Skeletal muscle tissue (tissue), 4 donors: ENCODE data around the gene DEDD. TPM values are rescaled to one million over a fixed set of nuclear protein-coding genes. Genes with fewer than 3 reads are reported as not detected.

Experiments used
- H3K27ac ChIP-seq: one replicate; pipeline ENCODE4 v1.7.0; 2013; ENCODE audit warnings: mild to moderate bottlenecking, low read depth, low read length, inconsistent platforms
- H3K27me3 ChIP-seq, 3 donors: one replicate each; pipeline ENCODE4 v1.7.0; 2013; ENCODE audit warnings: low read length in 3 of 3; ENCODE audit not compliant: control insufficient read depth in 3 of 3, insufficient read depth in 3 of 3
- H3K36me3 ChIP-seq, 3 donors: one replicate each; pipeline ENCODE4 v1.7.0; 2013; ENCODE audit warnings: low read length in 3 of 3; ENCODE audit not compliant: control insufficient read depth in 3 of 3, insufficient read depth in 3 of 3
- H3K4me1 ChIP-seq, 3 donors: one replicate each; pipeline ENCODE4 v1.7.0; 2013; ENCODE audit warnings: low read length in 3 of 3, mild to moderate bottlenecking in 3 of 3; ENCODE audit not compliant: control insufficient read depth in 3 of 3, insufficient read depth in 3 of 3
- H3K4me3 ChIP-seq, 3 donors: one replicate each; pipeline ENCODE4 v1.7.0; 2013; ENCODE audit warnings: low read length in 3 of 3
- H3K9ac ChIP-seq, 3 donors: one replicate each; pipeline ENCODE4 v1.7.0; 2013; ENCODE audit warnings: low read length in 3 of 3, mild to moderate bottlenecking in 3 of 3, moderate library complexity in 2 of 3, low read depth in 1 of 3
- H3K9me3 ChIP-seq, 3 donors: one replicate each; pipeline ENCODE4 v1.7.0; 2013; ENCODE audit warnings: low read length in 3 of 3; ENCODE audit not compliant: control insufficient read depth in 3 of 3
- total RNA-seq: library from RNA; depleted of rRNA; stranded (reverse); fragments of >200 nt; gene quantifications from one replicate; pipeline ENCODE4 v1.2.3, GENCODE V29; 2014
- donor health status: Osteomylitis.

The DEDD gene
- total RNA-seq, 1 donor from 2014 or later = 19.8 TPM

GRCh38 chr1:161082483-161082882 is 50.0 kb downstream of the DEDD start:
- Histone ChIP-seq H3K9ac (no peak overlapping the region), H3K27me3 (peaks cover 2 to 10% (median 3%) of the 10 kb centered on the region in 3 donors), H3K27ac (peak overlapping the region; percentile 30), H3K4me3 (no peak overlapping the region), H3K4me1 (peaks cover 0 to 8% (median 4%) of the 10 kb centered on the region in 3 donors), H3K9me3 (no peaks in the 10 kb centered on the region), H3K36me3 (no peaks in the 10 kb centered on the region)

- Histone ChIP-seq H3K27ac (no peak overlapping the region), H3K9me3 (no peaks in the 10 kb centered on the region), H3K4me1 (peaks cover 0 to 8% (median 4%) of the 10 kb centered on the region in 3 donors), H3K4me3 (no peak overlapping the region), H3K9ac (no peak overlapping the region), H3K36me3 (no peaks in the 10 kb centered on the region), H3K27me3 (peaks cover 2 to 10% (median 3%) of the 10 kb centered on the region in 3 donors)
These were observed 50.9 kb downstream of the DEDD start for GRCh38 chr1:161081519-161081918.

- H3K9ac ChIP-seq = no peak overlapping the region
These were observed 51.7 kb downstream of the DEDD start for GRCh38 chr1:161080441-161081405.

GRCh38 chr1:161079436-161080110 is 52.9 kb downstream of the DEDD start:
- H3K27me3 ChIP-seq = peaks cover 2 to 10% (median 3%) of the 10 kb centered on the region in 3 donors
- peaks cover 0 to 8% (median 4%) of the 10 kb centered on the region in 3 donors for H3K4me1 ChIP-seq
- no peaks in the 10 kb centered on the region for H3K9me3 ChIP-seq
- no peaks in the 10 kb centered on the region for H3K36me3 ChIP-seq
- H3K27ac ChIP-seq = no peak overlapping the region
- H3K9ac ChIP-seq = no peak overlapping the region
- H3K4me3 ChIP-seq = no peak overlapping the region

More at GRCh38 chr1:161080441-161081405, 51.7 kb downstream of the DEDD start:
- Histone ChIP-seq H3K4me1 (peaks cover 0 to 8% (median 4%) of the 10 kb centered on the region in 3 donors), H3K27ac (no peak overlapping the region), H3K9me3 (no peaks in the 10 kb centered on the region), H3K4me3 (no peak overlapping the region), H3K27me3 (peaks cover 2 to 10% (median 3%) of the 10 kb centered on the region in 3 donors), H3K36me3 (no peaks in the 10 kb centered on the region)

GRCh38 chr1:161077426-161077825 is 55.0 kb downstream of the DEDD start:
- no peak overlapping the region for H3K4me3 ChIP-seq
- no peak overlapping the region for H3K9ac ChIP-seq
- H3K36me3 ChIP-seq = no peaks in the 10 kb centered on the region
- peaks cover 2 to 10% (median 3%) of the 10 kb centered on the region in 3 donors for H3K27me3 ChIP-seq
- no peak overlapping the region for H3K27ac ChIP-seq
- H3K9me3 ChIP-seq = no peaks in the 10 kb centered on the region
- no peaks in the 10 kb centered on the region for H3K4me1 ChIP-seq

GRCh38 chr1:161076410-161076809 is 56.1 kb downstream of the DEDD start:
- H3K4me1 ChIP-seq = no peaks in the 10 kb centered on the region
- no peaks in the 10 kb centered on the region for H3K36me3 ChIP-seq
- H3K9me3 ChIP-seq = no peaks in the 10 kb centered on the region
- H3K27ac ChIP-seq = no peak overlapping the region
- H3K9ac ChIP-seq = no peak overlapping the region
- H3K27me3 ChIP-seq = peaks cover 2 to 10% (median 3%) of the 10 kb centered on the region in 3 donors
- no peak overlapping the region for H3K4me3 ChIP-seq

GRCh38 chr1:161074676-161075368 is 57.6 kb downstream of the DEDD start:
- Histone ChIP-seq H3K27ac (no peak overlapping the region), H3K9me3 (no peaks in the 10 kb centered on the region)

GRCh38 chr1:161073474-161074121 is 58.9 kb downstream of the DEDD start:
- no peak overlapping the region for H3K9ac ChIP-seq
- H3K9me3 ChIP-seq = no peaks in the 10 kb centered on the region
- no peaks in the 10 kb centered on the region for H3K36me3 ChIP-seq
- H3K27ac ChIP-seq = no peak overlapping the region
- no peak overlapping the region for H3K4me3 ChIP-seq
- peaks cover 0 to 2% (median 2%) of the 10 kb centered on the region in 3 donors for H3K27me3 ChIP-seq
- no peaks in the 10 kb centered on the region for H3K4me1 ChIP-seq

More at GRCh38 chr1:161074676-161075368, 57.6 kb downstream of the DEDD start:
- Histone ChIP-seq H3K36me3 (no peaks in the 10 kb centered on the region), H3K9ac (no peak overlapping the region), H3K4me1 (no peaks in the 10 kb centered on the region), H3K4me3 (no peak overlapping the region), H3K27me3 (peaks cover 2 to 9% (median 5%) of the 10 kb centered on the region in 3 donors)

GRCh38 chr1:161072751-161073449 is 59.6 kb downstream of the DEDD start:
- no peaks in the 10 kb centered on the region for H3K4me1 ChIP-seq
- H3K9ac ChIP-seq = no peak overlapping the region
- H3K36me3 ChIP-seq = no peaks in the 10 kb centered on the region
- H3K4me3 ChIP-seq = no peak overlapping the region
- no peak overlapping the region for H3K27ac ChIP-seq
- H3K27me3 ChIP-seq = peaks cover 0 to 2% (median 2%) of the 10 kb centered on the region in 3 donors
- H3K9me3 ChIP-seq = no peaks in the 10 kb centered on the region
